Thoracic aorta (tissue), 2 donors: ENCODE data around the gene FGD4. TPM values are rescaled to one million over a fixed set of nuclear protein-coding genes. Genes with fewer than 3 reads are reported as not detected.

Source experiments
- ATAC-seq: fragments of 150-250 bp; one replicate; pipeline ENCODE4 v1.8.0; 2017; ENCODE audit warnings: low read depth; ENCODE audit not compliant: insufficient number of reproducible peaks, low FRiP score
- DNase-seq: peaks from one replicate; pipeline ENCODE4 v3.0.0-alpha.2; 2020; ENCODE audit warnings: low spot score
- H3K27ac ChIP-seq, 2 donors: fragments of 200-600 bp; sonication (generic); 1 replicate in 1 of 2; 2 replicates in 1 of 2; pipeline ENCODE4 v1.5.1; 2016; ENCODE audit warnings: mild to moderate bottlenecking in 2 of 2, moderate library complexity in 2 of 2
- H3K27me3 ChIP-seq: fragments of 200-600 bp; sonication (generic); replicated peaks from 2 replicates; pipeline ENCODE4 v1.6.0; 2016; ENCODE audit warnings: mild to moderate bottlenecking; ENCODE audit not compliant: insufficient read depth
- H3K36me3 ChIP-seq: fragments of 200-600 bp; sonication (generic); one replicate; pipeline ENCODE4 v1.5.1; 2016
- H3K4me1 ChIP-seq, 2 donors: fragments of 200-600 bp; sonication (generic); 1 replicate in 1 of 2; 2 replicates in 1 of 2; pipeline versions ENCODE4 v1.5.1 to v1.6.0; 2016; ENCODE audit warnings: low read depth in 2 of 2, mild to moderate bottlenecking in 1 of 2; ENCODE audit not compliant: control insufficient read depth in 1 of 2
- H3K4me3 ChIP-seq: fragments of 200-600 bp; sonication (generic); 2 replicates; pipeline ENCODE4 v1.5.1; 2016; ENCODE audit warnings: mild to moderate bottlenecking
- H3K9me3 ChIP-seq: fragments of 200-600 bp; sonication (generic); 2 replicates; pipeline ENCODE4 v1.5.1; 2016
- total RNA-seq, 2 donors: library from RNA; depleted of rRNA; stranded (reverse); fragments of >200 nt; gene quantifications; one replicate each; pipeline versions ENCODE4 v1.1.0 to v1.2.3, GENCODE V29; 2016
- TF ChIP-seq, protein P1 (sequence below): fragments of 200-600 bp; sonication (generic); IDR thresholded peaks from one replicate; pipeline ENCODE4 v1.5.1; 2019; ENCODE audit warnings: antibody characterized with exemption

FGD4 gene
- total RNA-seq, 2 donors from 2014 or later, result 52.7 to 61.6 TPM

DNA sequence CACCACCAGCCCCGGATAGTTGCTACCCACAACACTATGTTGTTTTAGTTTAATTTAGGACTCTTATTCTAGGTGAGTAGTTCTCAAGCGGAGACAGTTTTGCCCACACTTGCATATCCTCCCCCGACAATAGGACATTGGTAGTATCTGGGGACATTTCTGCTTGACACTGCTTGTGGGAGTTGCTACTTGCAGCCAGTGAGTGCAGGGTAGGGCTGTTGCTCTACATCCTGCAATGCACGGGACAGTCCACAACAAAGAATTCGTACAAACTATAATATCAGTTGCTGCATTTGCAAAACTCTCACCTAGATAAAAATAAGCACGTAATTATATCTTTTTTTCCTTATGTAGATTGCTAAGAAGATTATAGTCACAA, 167.9 kb downstream of the FGD4 start:
- H3K27me3 ChIP-seq, result no peaks in the 10 kb centered on the region
- ATAC-seq (no peak), DNase-seq (no peak)
- H3K9me3 ChIP-seq, result no peaks in the 10 kb centered on the region
- H3K4me1 ChIP-seq, result peaks cover 17 to 24% of the 10 kb centered on the region in 2 donors
- no peak overlapping the region for H3K27ac ChIP-seq
- TF ChIP-seq, protein P1, sequence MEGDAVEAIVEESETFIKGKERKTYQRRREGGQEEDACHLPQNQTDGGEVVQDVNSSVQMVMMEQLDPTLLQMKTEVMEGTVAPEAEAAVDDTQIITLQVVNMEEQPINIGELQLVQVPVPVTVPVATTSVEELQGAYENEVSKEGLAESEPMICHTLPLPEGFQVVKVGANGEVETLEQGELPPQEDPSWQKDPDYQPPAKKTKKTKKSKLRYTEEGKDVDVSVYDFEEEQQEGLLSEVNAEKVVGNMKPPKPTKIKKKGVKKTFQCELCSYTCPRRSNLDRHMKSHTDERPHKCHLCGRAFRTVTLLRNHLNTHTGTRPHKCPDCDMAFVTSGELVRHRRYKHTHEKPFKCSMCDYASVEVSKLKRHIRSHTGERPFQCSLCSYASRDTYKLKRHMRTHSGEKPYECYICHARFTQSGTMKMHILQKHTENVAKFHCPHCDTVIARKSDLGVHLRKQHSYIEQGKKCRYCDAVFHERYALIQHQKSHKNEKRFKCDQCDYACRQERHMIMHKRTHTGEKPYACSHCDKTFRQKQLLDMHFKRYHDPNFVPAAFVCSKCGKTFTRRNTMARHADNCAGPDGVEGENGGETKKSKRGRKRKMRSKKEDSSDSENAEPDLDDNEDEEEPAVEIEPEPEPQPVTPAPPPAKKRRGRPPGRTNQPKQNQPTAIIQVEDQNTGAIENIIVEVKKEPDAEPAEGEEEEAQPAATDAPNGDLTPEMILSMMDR, result no peak
- no peaks in the 10 kb centered on the region for H3K36me3 ChIP-seq
- H3K4me3 ChIP-seq, result no peak overlapping the region

DNA sequence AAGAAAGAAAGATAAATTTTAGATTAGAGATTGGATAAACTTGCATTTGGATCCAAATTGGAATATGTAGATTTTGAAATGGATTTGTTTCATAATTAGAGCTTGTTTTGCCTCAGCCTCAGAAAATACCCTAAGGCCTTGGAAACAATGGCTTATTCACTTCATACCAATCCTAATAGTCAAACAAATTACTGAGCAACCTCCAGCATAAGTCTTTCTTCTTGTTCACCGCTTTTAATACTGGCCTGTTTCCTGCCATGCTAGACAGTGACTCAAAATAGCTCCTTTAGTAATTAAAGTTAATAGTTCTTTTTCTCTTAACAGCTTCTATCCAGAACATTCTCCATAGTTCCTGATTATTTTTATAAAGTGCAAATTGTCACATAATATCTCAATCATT, 168.9 kb downstream of the FGD4 start:
- Histone ChIP-seq H3K4me3 (no peak overlapping the region), H3K27ac (peak overlapping the region in 1 of 2 donors; percentile 53), H3K9me3 (no peaks in the 10 kb centered on the region), H3K4me1 (peaks cover 17 to 24% of the 10 kb centered on the region in 2 donors), H3K27me3 (no peaks in the 10 kb centered on the region), H3K36me3 (no peaks in the 10 kb centered on the region)
- DNase-seq (no peak), ATAC-seq (no peak)
- TF ChIP-seq, protein P1, result no peak

DNA sequence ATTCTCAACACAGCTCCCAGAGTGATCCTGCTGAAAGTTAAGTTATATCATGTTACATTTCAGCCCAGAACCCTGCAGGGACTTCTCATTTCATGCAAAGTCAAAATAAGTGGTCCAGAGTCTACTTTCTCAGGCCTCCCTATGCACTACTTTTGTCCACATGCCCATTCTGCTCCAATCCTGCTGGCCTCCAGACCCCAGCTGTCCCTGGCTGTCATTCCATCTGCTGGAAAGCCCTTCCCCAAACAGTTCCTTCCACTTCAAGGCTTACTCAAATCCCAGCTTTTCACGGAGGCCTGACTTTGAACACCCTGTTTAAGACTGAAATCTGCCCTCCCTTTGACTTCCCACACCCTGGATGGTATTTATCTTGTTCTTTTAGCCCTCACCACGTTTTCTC, 169.9 kb downstream of the FGD4 start:
- ATAC-seq (no peak), DNase-seq (no peak)
- TF ChIP-seq, protein P1, result no peak
- Histone ChIP-seq H3K27me3 (no peaks in the 10 kb centered on the region), H3K4me3 (no peak overlapping the region), H3K9me3 (no peaks in the 10 kb centered on the region), H3K36me3 (no peaks in the 10 kb centered on the region), H3K4me1 (peaks cover 17 to 24% of the 10 kb centered on the region in 2 donors), H3K27ac (peak overlapping the region in 1 of 2 donors; percentile 53)

DNA sequence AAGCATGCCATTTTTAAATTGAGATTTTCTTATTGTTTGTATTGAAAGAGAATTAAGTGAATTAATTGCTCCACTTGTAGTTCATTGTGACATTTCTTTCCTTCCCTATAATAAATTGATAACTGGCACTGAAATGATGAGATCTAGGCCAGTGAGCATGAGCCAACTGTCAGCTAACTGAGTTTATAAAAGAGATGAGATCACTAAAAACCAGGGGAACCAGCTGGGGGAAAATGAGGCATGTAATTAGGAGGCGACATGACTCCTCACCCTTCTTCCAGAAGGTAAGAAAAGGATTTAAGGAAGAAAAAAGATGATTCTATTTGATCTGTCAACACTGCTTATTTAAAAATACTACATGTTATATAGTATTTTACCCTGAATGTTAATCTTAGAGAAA, 175.2 kb downstream of the FGD4 start:
- Histone ChIP-seq H3K27ac (no peak overlapping the region), H3K4me3 (no peak overlapping the region), H3K9me3 (no peaks in the 10 kb centered on the region), H3K36me3 (peaks cover 3% of the 10 kb centered on the region), H3K27me3 (no peaks in the 10 kb centered on the region), H3K4me1 (no peaks in the 10 kb centered on the region)
- TF ChIP-seq, protein P1, result no peak
- ATAC-seq (no peak), DNase-seq (no peak)

DNA sequence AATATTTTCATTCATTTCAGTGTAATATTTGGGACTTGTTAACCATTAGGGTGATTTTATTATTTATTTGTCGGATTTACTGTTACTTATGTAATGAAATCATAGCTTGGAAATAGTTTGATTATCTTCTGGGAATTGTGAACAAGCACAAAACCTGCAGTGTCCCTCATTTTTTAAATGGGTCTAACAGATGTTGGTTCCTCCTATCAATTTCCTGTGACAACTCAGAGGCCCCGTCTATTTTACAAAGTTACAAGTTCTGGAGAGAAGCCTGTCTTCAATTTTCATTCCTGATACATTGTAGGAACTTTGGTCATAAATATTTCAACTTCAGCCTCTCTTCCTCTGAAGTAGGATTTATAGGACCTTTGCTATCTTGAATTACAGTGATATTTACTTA, 178.0 kb downstream of the FGD4 start:
- TF ChIP-seq, protein P1, result no peak
- Histone ChIP-seq H3K4me1 (no peaks in the 10 kb centered on the region), H3K27me3 (no peaks in the 10 kb centered on the region), H3K36me3 (peaks cover 7% of the 10 kb centered on the region), H3K27ac (no peak overlapping the region), H3K9me3 (no peaks in the 10 kb centered on the region), H3K4me3 (no peak overlapping the region)
- ATAC-seq, result no peak
- no peak for DNase-seq
